NB4 (cell line): ENCODE results near the gene PAMR1.

Experiments used
- DNase-seq: peaks from one replicate; pipeline ENCODE4 v3.0.0; 2010; ENCODE audit warnings: low read depth
- H3K4me3 ChIP-seq: one replicate; pipeline ENCODE4 v1.5.1; 2011; ENCODE audit warnings: mild to moderate bottlenecking, low read depth, low read length, moderate library complexity
- CTCF ChIP-seq: IDR thresholded peaks from one replicate; pipeline ENCODE4 v1.5.1; 2012; ENCODE audit warnings: low read depth, low read length
- MAX ChIP-seq: IDR thresholded peaks from 2 replicates; pipeline ENCODE4 v1.6.1; 2011; ENCODE audit warnings: low read depth, low read length
- MYC ChIP-seq: IDR thresholded peaks from 2 replicates; pipeline ENCODE4 v1.6.1; 2011; ENCODE audit warnings: low read depth, low read length
- POLR2A ChIP-seq: IDR thresholded peaks from 2 replicates; pipeline ENCODE4 v1.6.1; 2011; ENCODE audit warnings: mild to moderate bottlenecking; ENCODE audit not compliant: insufficient read length; ENCODE audit errors: extremely low read depth

PAMR1 gene

GRCh38 chr11:35402751-35403660 lies 122.4 kb downstream of the PAMR1 start:
- DNase-seq: no peak
- H3K4me3 ChIP-seq: no peak overlapping the region
- no peak for TF ChIP-seq MAX
- TF ChIP-seq POLR2A: no peak

GRCh38 chr11:35398881-35399280 lies 126.5 kb downstream of the PAMR1 start:
- no peak for TF ChIP-seq CTCF
- no peak for TF ChIP-seq POLR2A
- no peak for TF ChIP-seq MAX
- DNase-seq: no peak
- no peak overlapping the region for H3K4me3 ChIP-seq

GRCh38 chr11:35394941-35395340 lies 130.5 kb downstream of the PAMR1 start:
- no peak for TF ChIP-seq POLR2A
- TF ChIP-seq MYC: no peak
- TF ChIP-seq MAX: no peak
- no peak for TF ChIP-seq CTCF
- no peak for DNase-seq
- no peak overlapping the region for H3K4me3 ChIP-seq

- TF ChIP-seq POLR2A (no peak), MYC (no peak), CTCF (no peak), MAX (no peak)
- peak; percentile 16 for DNase-seq
- H3K4me3 ChIP-seq: no peak overlapping the region
Measured at GRCh38 chr11:35393098-35393497, 132.3 kb downstream of the PAMR1 start.

- no peak overlapping the region for H3K4me3 ChIP-seq
- DNase-seq: peak; percentile 74
- no peak for TF ChIP-seq POLR2A
- TF ChIP-seq CTCF: peak; percentile 81
- no peak for TF ChIP-seq MAX
- TF ChIP-seq MYC: no peak
Measured at GRCh38 chr11:35391922-35392688, 133.3 kb downstream of the PAMR1 start.
